GM06990 (cell line): ENCODE measurements around the gene LITAF.

Experiments
- DNase-seq: peaks from one replicate; pipeline ENCODE4 v3.0.0-alpha.2; 2011; ENCODE audit not compliant: insufficient read length; ENCODE audit errors: extremely low read depth
- H3K27me3 ChIP-seq: replicated peaks from 2 replicates; pipeline ENCODE4 v1.6.0; 2011; ENCODE audit warnings: low read length; ENCODE audit not compliant: control insufficient read depth, insufficient read depth
- H3K36me3 ChIP-seq: 2 replicates; pipeline ENCODE4 v1.5.1; 2011; ENCODE audit warnings: low read length; ENCODE audit not compliant: control insufficient read depth, insufficient read depth
- H3K4me3 ChIP-seq: replicated peaks from 2 replicates; pipeline ENCODE4 v1.5.1; 2011; ENCODE audit warnings: low read depth, mild to moderate bottlenecking, control low read depth, low read length
- CTCF ChIP-seq: IDR thresholded peaks from 2 replicates; pipeline ENCODE4 v1.5.1; 2011; ENCODE audit warnings: low read length, control low read depth, mild to moderate bottlenecking, inconsistent platforms; ENCODE audit not compliant: insufficient read depth, poor library complexity, severe bottlenecking

Gene LITAF

GRCh38 chr16:11498683-11499082, 88.0 kb downstream of the LITAF start:
- Histone ChIP-seq H3K4me3 (no peak overlapping the region), H3K27me3 (no peaks in the 10 kb centered on the region), H3K36me3 (no peaks in the 10 kb centered on the region)
- TF ChIP-seq CTCF: no peak
- DNase-seq: no peak

GRCh38 chr16:11497851-11498289, 88.8 kb downstream of the LITAF start:
- no peaks in the 10 kb centered on the region for H3K27me3 ChIP-seq
- H3K4me3 ChIP-seq: no peak overlapping the region
- no peak for DNase-seq
- H3K36me3 ChIP-seq: no peaks in the 10 kb centered on the region
- no peak for TF ChIP-seq CTCF
